H1 (cell line): ENCODE measurements around the gene ZSCAN12. TPM values are rescaled to one million over a fixed set of nuclear protein-coding genes. Genes with fewer than 3 reads are reported as not detected.

Source experiments
- CBX8 ChIP-seq: fragments of 300-800, 300-1000 bp; sonication (generic); IDR thresholded peaks from 2 replicates; pipeline ENCODE4 v1.7.1; 2016; ENCODE audit warnings: low read depth, low read length, borderline replicate concordance
- FOSL1 ChIP-seq: IDR thresholded peaks from 2 replicates; pipeline ENCODE4 v1.6.1; 2011; ENCODE audit warnings: mild to moderate bottlenecking, low read depth, low read length, moderate library complexity; ENCODE audit not compliant: insufficient read depth
- KDM5A ChIP-seq: fragments of 200-600 bp; IDR thresholded peaks from 2 replicates; pipeline ENCODE4 v1.7.1; 2012; ENCODE audit warnings: mild to moderate bottlenecking, low read length, inconsistent platforms, mixed read lengths
- NANOG ChIP-seq: IDR thresholded peaks from 2 replicates; pipeline ENCODE4 v1.6.1; 2011; ENCODE audit warnings: low read length, low read depth, mild to moderate bottlenecking, inconsistent platforms; ENCODE audit not compliant: insufficient read depth, poor library complexity, severe bottlenecking
- SAP30 ChIP-seq: fragments of 300-600 bp; sonication (generic); IDR thresholded peaks from 2 replicates; pipeline ENCODE4 v1.7.1; 2012; ENCODE audit warnings: low read length, moderate library complexity, mild to moderate bottlenecking, inconsistent platforms; ENCODE audit not compliant: insufficient read depth, insufficient replicate concordance
- SIN3A ChIP-seq, 2 experiments: IDR thresholded peaks in 1 of 2; conservative IDR thresholded peaks in 1 of 2; 2 replicates each; pipeline ENCODE4 v1.6.1; 2011 to 2012; ENCODE audit warnings: low read length in 2 of 2, improper control_type of control experiment in 1 of 2, low read depth in 1 of 2, mild to moderate bottlenecking in 1 of 2
- USF2 ChIP-seq: IDR thresholded peaks from 2 replicates; pipeline ENCODE4 v1.6.1; 2011; ENCODE audit warnings: low read length, improper control_type of control experiment
- polyA plus RNA-seq, 7 experiments: library from polyadenylated mRNA; depleted of rRNA in 3 of 7; stranded (reverse) in 5 of 7; unstranded in 2 of 7; fragments of >200 nt in 5 of 7; fragments of 200-250 nt in 2 of 7; gene quantifications; 1 replicate in 5 of 7; 2 replicates in 1 of 7; 4 replicates in 1 of 7; pipeline versions ENCODE4 v1.2.1 to v1.2.3, GENCODE V29; 2011 to 2013; ENCODE audit warnings: missing spikeins in 2 of 7, mixed read lengths in 2 of 7
- total RNA-seq: library from RNA; stranded (reverse); fragmentation: NEBNext Ultra II Directional; extraction: Animal tissue kit (Norgen Biotek cat#: 25700); gene quantifications from 2 replicates; pipeline ENCODE4 v1.2.1, GENCODE V29; 2021

Gene ZSCAN12
- total and polyA plus RNA-seq, 2 of the 8 experiments (the other 6 are each of a cell fraction or from before 2014, with no cell fraction given), result 2.2 to 9.6 TPM

DNA sequence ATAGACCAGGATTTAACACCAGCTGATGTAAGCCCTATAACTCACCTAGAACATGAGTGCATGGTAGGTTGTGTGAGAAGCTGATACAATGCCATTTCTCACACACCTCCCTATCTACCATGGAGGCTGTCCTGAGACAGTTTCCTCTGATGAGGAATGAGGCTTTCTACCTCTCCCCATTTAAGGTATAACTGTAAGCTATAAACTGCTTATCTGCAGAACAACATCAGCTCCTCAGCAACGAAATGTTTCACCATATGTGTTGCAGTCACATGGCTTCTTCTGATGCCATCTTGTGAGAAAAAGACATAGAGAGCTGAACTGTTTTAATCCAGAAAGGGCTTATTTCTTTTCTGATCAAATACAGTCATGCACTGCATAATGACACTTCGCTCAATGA lies 29.1 kb downstream of the ZSCAN12 start (continued):
- TF ChIP-seq SAP30 (no peak), USF2 (no peak), FOSL1 (no peak), KDM5A (no peak), SIN3A (conservative IDR thresholded peaks at IDR 0.05 in 1 of 2, IDR thresholded peaks at IDR 0.05 in 1 of 2; ENCODE audit: low read depth in 1 of 2, low read length in 2 of 2) (no peak), CBX8 (no peak), NANOG (no peak)
